Measurements from ENCODE around the gene PPP2CA. TPM values are rescaled to one million over a fixed set of nuclear protein-coding genes. Genes with fewer than 3 reads are reported as not detected.

The PPP2CA gene
- total and polyA plus RNA-seq, 2 of the 13 experiments (the other 11 are each of a cell fraction or from before 2014, with no cell fraction given): 82.4 to 171 TPM

DNA sequence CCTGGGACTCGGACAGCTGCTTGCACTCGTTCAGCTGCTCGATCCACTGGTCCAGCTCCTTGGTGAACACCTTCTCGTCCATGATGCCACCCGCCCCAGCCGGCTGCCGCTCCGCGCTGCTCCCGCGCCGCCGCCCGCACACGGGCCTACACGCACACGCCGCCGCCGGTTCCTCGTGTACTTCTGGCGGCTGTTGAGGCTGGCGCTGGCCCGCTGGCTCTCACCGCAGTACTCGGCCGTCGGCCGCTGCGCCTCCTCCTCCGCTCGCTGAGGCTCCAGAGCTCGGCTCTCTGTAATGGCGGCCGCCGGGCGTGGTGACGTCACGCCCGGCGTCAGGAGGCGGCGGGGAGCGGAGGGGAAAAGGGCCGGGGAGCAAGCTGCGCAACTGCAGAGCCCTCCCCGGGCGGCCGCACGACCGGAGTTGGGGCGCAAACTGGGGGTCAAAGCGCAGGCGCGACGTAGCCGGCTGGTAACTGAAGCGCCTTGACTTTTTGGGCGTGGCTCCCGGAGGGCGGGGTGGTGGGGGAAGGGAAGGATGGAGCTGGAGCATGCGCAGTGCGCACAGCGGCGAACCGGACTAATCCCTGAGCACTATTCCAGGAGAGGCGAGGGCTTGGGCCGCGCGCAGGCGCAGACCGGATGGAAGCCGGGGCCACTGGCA is at the start of gene PPP2CA (continued):
- no peak for TF ChIP-seq EZH2 (conservative IDR thresholded peaks at IDR 0.05; ENCODE audit: low read depth, low read length)
- TF ChIP-seq, protein P1, sequence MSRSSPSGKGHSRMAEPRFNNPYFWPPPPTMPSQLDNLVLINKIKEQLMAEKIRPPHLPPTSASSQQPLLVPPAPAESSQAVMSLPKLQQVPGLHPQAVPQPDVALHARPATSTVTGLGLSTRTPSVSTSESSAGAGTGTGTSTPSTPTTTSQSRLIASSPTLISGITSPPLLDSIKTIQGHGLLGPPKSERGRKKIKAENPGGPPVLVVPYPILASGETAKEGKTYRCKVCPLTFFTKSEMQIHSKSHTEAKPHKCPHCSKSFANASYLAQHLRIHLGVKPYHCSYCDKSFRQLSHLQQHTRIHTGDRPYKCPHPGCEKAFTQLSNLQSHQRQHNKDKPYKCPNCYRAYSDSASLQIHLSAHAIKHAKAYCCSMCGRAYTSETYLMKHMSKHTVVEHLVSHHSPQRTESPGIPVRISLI (CRISPR knock-in tag; IDR thresholded peaks at IDR 0.05; ENCODE audit: borderline replicate concordance): 0 out of 2 replicates have a peak, but pooled peaks have one; percentile 44
- TF ChIP-seq, protein P2, sequence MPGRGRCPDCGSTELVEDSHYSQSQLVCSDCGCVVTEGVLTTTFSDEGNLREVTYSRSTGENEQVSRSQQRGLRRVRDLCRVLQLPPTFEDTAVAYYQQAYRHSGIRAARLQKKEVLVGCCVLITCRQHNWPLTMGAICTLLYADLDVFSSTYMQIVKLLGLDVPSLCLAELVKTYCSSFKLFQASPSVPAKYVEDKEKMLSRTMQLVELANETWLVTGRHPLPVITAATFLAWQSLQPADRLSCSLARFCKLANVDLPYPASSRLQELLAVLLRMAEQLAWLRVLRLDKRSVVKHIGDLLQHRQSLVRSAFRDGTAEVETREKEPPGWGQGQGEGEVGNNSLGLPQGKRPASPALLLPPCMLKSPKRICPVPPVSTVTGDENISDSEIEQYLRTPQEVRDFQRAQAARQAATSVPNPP (CRISPR knock-in tag; IDR thresholded peaks at IDR 0.05): no peak; the same call in 1 of the 2 replicates
- peak; percentile 40; the same call in 1 of the 2 replicates for TF ChIP-seq NCOR1 (IDR thresholded peaks at IDR 0.05; ENCODE audit: borderline replicate concordance, low read length)
- TF ChIP-seq ZNF451 (CRISPR knock-in tag; IDR thresholded peaks at IDR 0.05): peak; percentile 54; the same call in 1 of the 2 replicates
- TF ChIP-seq, protein P3, sequence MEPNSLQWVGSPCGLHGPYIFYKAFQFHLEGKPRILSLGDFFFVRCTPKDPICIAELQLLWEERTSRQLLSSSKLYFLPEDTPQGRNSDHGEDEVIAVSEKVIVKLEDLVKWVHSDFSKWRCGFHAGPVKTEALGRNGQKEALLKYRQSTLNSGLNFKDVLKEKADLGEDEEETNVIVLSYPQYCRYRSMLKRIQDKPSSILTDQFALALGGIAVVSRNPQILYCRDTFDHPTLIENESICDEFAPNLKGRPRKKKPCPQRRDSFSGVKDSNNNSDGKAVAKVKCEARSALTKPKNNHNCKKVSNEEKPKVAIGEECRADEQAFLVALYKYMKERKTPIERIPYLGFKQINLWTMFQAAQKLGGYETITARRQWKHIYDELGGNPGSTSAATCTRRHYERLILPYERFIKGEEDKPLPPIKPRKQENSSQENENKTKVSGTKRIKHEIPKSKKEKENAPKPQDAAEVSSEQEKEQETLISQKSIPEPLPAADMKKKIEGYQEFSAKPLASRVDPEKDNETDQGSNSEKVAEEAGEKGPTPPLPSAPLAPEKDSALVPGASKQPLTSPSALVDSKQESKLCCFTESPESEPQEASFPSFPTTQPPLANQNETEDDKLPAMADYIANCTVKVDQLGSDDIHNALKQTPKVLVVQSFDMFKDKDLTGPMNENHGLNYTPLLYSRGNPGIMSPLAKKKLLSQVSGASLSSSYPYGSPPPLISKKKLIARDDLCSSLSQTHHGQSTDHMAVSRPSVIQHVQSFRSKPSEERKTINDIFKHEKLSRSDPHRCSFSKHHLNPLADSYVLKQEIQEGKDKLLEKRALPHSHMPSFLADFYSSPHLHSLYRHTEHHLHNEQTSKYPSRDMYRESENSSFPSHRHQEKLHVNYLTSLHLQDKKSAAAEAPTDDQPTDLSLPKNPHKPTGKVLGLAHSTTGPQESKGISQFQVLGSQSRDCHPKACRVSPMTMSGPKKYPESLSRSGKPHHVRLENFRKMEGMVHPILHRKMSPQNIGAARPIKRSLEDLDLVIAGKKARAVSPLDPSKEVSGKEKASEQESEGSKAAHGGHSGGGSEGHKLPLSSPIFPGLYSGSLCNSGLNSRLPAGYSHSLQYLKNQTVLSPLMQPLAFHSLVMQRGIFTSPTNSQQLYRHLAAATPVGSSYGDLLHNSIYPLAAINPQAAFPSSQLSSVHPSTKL (CRISPR knock-in tag; IDR thresholded peaks at IDR 0.05): no peak; the same call in 1 of the 2 replicates
- no peak for TF ChIP-seq HMG20A (CRISPR knock-in tag; IDR thresholded peaks at IDR 0.05; ENCODE audit: borderline replicate concordance)
- 0 out of 2 replicates have a peak, but pooled peaks have one; percentile 20 for TF ChIP-seq ZNF7 (CRISPR knock-in tag; IDR thresholded peaks at IDR 0.05)
- TF ChIP-seq, protein P4, sequence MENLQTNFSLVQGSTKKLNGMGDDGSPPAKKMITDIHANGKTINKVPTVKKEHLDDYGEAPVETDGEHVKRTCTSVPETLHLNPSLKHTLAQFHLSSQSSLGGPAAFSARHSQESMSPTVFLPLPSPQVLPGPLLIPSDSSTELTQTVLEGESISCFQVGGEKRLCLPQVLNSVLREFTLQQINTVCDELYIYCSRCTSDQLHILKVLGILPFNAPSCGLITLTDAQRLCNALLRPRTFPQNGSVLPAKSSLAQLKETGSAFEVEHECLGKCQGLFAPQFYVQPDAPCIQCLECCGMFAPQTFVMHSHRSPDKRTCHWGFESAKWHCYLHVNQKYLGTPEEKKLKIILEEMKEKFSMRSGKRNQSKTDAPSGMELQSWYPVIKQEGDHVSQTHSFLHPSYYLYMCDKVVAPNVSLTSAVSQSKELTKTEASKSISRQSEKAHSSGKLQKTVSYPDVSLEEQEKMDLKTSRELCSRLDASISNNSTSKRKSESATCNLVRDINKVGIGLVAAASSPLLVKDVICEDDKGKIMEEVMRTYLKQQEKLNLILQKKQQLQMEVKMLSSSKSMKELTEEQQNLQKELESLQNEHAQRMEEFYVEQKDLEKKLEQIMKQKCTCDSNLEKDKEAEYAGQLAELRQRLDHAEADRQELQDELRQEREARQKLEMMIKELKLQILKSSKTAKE (CRISPR knock-in tag; IDR thresholded peaks at IDR 0.05; ENCODE audit: borderline replicate concordance): no peak; the same call in 1 of the 2 replicates
- TF ChIP-seq ZNF510 (CRISPR knock-in tag; IDR thresholded peaks at IDR 0.05; ENCODE audit: low read depth): no peak
- no peak for TF ChIP-seq SRF (IDR thresholded peaks at IDR 0.05; ENCODE audit: low read depth, low read length)
- TF ChIP-seq, protein P5, sequence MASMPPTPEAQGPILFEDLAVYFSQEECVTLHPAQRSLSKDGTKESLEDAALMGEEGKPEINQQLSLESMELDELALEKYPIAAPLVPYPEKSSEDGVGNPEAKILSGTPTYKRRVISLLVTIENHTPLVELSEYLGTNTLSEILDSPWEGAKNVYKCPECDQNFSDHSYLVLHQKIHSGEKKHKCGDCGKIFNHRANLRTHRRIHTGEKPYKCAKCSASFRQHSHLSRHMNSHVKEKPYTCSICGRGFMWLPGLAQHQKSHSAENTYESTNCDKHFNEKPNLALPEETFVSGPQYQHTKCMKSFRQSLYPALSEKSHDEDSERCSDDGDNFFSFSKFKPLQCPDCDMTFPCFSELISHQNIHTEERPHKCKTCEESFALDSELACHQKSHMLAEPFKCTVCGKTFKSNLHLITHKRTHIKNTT (CRISPR knock-in tag; IDR thresholded peaks at IDR 0.05): no peak
- peak; percentile 68; the same call in 1 of the 2 replicates for TF ChIP-seq YEATS2 (CRISPR knock-in tag; IDR thresholded peaks at IDR 0.05; ENCODE audit: borderline replicate concordance)
- TF ChIP-seq, protein P6, sequence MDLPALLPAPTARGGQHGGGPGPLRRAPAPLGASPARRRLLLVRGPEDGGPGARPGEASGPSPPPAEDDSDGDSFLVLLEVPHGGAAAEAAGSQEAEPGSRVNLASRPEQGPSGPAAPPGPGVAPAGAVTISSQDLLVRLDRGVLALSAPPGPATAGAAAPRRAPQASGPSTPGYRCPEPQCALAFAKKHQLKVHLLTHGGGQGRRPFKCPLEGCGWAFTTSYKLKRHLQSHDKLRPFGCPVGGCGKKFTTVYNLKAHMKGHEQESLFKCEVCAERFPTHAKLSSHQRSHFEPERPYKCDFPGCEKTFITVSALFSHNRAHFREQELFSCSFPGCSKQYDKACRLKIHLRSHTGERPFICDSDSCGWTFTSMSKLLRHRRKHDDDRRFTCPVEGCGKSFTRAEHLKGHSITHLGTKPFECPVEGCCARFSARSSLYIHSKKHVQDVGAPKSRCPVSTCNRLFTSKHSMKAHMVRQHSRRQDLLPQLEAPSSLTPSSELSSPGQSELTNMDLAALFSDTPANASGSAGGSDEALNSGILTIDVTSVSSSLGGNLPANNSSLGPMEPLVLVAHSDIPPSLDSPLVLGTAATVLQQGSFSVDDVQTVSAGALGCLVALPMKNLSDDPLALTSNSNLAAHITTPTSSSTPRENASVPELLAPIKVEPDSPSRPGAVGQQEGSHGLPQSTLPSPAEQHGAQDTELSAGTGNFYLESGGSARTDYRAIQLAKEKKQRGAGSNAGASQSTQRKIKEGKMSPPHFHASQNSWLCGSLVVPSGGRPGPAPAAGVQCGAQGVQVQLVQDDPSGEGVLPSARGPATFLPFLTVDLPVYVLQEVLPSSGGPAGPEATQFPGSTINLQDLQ (CRISPR knock-in tag; IDR thresholded peaks at IDR 0.05): no peak
- TF ChIP-seq ZNF878 (CRISPR knock-in tag; IDR thresholded peaks at IDR 0.05): no peak; the same call in 1 of the 2 replicates
- 0 out of 2 replicates have a peak, but pooled peaks have one; percentile 26 for TF ChIP-seq ZNF792 (CRISPR knock-in tag; IDR thresholded peaks at IDR 0.05)

All from HepG2 (cell line).